ENCODE results near the gene PIPOX.

PIPOX gene

DNA sequence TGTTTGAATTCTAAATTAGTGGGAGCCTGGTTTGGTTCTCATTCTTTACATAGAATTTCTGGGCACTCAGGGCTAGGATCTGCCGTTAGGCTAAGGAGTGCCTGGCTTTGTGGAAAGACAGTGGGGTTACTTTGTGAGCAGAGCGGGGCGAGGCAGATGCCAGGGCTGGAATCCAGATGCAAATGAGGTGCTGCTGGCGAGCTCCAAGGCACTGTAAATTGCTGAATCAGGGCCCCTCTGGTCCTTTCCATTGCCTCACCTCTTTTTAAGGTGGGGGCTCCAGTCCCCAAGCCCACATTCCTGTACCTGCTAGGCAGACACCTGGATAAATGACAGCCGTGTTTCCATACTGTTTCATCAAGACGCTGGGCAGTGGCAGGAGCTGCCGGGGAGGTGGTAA, 33.8 kb downstream of the PIPOX start:
- H3K4me3 ChIP-seq (ENCODE audit: low read depth, low read length), result no peak overlapping the region
- TF ChIP-seq, protein P1, sequence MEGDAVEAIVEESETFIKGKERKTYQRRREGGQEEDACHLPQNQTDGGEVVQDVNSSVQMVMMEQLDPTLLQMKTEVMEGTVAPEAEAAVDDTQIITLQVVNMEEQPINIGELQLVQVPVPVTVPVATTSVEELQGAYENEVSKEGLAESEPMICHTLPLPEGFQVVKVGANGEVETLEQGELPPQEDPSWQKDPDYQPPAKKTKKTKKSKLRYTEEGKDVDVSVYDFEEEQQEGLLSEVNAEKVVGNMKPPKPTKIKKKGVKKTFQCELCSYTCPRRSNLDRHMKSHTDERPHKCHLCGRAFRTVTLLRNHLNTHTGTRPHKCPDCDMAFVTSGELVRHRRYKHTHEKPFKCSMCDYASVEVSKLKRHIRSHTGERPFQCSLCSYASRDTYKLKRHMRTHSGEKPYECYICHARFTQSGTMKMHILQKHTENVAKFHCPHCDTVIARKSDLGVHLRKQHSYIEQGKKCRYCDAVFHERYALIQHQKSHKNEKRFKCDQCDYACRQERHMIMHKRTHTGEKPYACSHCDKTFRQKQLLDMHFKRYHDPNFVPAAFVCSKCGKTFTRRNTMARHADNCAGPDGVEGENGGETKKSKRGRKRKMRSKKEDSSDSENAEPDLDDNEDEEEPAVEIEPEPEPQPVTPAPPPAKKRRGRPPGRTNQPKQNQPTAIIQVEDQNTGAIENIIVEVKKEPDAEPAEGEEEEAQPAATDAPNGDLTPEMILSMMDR (IDR thresholded peaks at IDR 0.05; ENCODE audit: control insufficient read depth, extremely low read depth, insufficient read depth), result no peak
- no peak for DNase-seq (ENCODE audit: low read depth)

GRCh38 chr17:29077320-29077719, 34.4 kb downstream of the PIPOX start:
- TF ChIP-seq, protein P1 (IDR thresholded peaks at IDR 0.05; ENCODE audit: control insufficient read depth, extremely low read depth, insufficient read depth), result no peak
- no peak for DNase-seq (ENCODE audit: low read depth)
- no peak overlapping the region for H3K4me3 ChIP-seq (ENCODE audit: low read depth, low read length)

DNA sequence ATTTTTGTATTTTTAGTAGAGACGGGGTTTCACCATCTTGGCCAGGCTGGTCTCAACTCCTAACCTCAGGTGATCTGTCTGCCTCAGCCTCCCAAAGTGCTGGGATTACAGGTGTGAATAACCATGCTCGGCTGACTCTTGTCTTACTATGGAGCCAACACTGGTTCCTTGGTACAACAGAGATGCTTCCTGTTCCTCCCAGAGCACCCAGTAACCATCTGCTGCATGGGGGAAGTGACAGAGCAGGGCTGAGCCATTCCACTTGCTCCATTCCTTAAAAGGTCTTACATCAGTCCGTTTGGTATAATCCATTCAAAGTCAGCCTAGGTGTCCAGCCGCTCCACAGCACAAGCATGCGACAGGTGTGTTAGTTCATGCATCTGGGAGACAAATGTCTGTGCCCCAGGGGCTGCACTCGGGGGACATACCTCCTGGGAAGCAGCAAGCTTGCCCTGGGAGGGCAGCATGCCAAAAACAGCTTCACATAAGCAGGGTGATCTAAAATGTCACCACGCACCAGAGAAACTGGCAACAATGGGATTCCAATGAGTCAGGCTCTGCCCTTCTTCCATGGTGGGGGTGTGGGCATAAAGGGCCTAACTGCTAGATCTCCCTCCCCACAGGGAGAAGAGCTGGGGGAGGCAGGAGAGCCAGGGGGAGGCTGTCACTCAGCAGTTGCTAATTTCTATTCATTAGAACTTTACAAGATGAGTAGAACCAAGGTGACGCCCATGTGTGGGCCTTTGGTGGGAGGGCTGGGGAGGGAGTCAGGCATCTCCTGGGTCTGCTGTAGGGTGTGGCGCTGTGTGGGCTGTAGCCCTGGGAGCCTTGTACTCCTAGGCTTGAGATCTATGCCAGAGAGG, 35.5 kb downstream of the PIPOX start:
- TF ChIP-seq, protein P1 (IDR thresholded peaks at IDR 0.05; ENCODE audit: control insufficient read depth, extremely low read depth, insufficient read depth), result no peak
- DNase-seq (ENCODE audit: low read depth), result no peak
- no peak overlapping the region for H3K4me3 ChIP-seq (ENCODE audit: low read depth, low read length)

- no peak for DNase-seq (ENCODE audit: low read depth)
- no peak overlapping the region for H3K4me3 ChIP-seq (ENCODE audit: low read depth, low read length)
- TF ChIP-seq, protein P1 (IDR thresholded peaks at IDR 0.05; ENCODE audit: control insufficient read depth, extremely low read depth, insufficient read depth), result no peak
Observed at GRCh38 chr17:29079433-29079832, 36.5 kb downstream of the PIPOX start.

- TF ChIP-seq, protein P1 (IDR thresholded peaks at IDR 0.05; ENCODE audit: control insufficient read depth, extremely low read depth, insufficient read depth), result no peak
- DNase-seq (ENCODE audit: low read depth), result no peak
- no peak overlapping the region for H3K4me3 ChIP-seq (ENCODE audit: low read depth, low read length)
Observed at GRCh38 chr17:29079887-29080286, 36.9 kb downstream of the PIPOX start.

- TF ChIP-seq, protein P1 (IDR thresholded peaks at IDR 0.05; ENCODE audit: control insufficient read depth, extremely low read depth, insufficient read depth), result no peak
- no peak for DNase-seq (ENCODE audit: low read depth)
- no peak overlapping the region for H3K4me3 ChIP-seq (ENCODE audit: low read depth, low read length)
Observed at GRCh38 chr17:29080323-29080722, 37.4 kb downstream of the PIPOX start.

GRCh38 chr17:29080965-29081364, 38.0 kb downstream of the PIPOX start:
- no peak for DNase-seq (ENCODE audit: low read depth)
- TF ChIP-seq, protein P1 (IDR thresholded peaks at IDR 0.05; ENCODE audit: control insufficient read depth, extremely low read depth, insufficient read depth), result no peak
- no peak overlapping the region for H3K4me3 ChIP-seq (ENCODE audit: low read depth, low read length)

Data from LNCaP clone FGC (cell line).